Nephron (organoid): Measurements from ENCODE around the gene HS3ST3B1.

Source experiments
- H3K27ac Mint-ChIP-seq, 3 experiments: 2 replicates each; pipeline ENCODE4 v1.8.0; 2020; ENCODE audit warnings: mixed read lengths in 3 of 3, mild to moderate bottlenecking in 2 of 3, moderate library complexity in 1 of 3
- H3K27me3 Mint-ChIP-seq: 2 replicates; pipeline ENCODE4 v1.8.0; 2021; ENCODE audit warnings: low read depth, mild to moderate bottlenecking, moderate library complexity, mixed read lengths
- H3K36me3 Mint-ChIP-seq: 2 replicates; pipeline ENCODE4 v1.8.0; 2020; ENCODE audit warnings: low read depth, mixed read lengths
- H3K4me1 Mint-ChIP-seq: 2 replicates; pipeline ENCODE4 v1.8.0; 2020; ENCODE audit warnings: mixed read lengths
- H3K4me3 Mint-ChIP-seq, 3 experiments: 2 replicates each; pipeline ENCODE4 v1.8.0; 2020; ENCODE audit warnings: mild to moderate bottlenecking in 3 of 3, mixed read lengths in 3 of 3, moderate library complexity in 2 of 3
- H3K9me3 Mint-ChIP-seq: 2 replicates; pipeline ENCODE4 v1.8.0; 2020; ENCODE audit warnings: mixed read lengths
- CTCF ChIP-seq, 3 experiments: fragments of 200-600 bp; sonication (generic); IDR thresholded peaks; one replicate each; pipeline ENCODE4 v1.5.0; 2021; ENCODE audit warnings: antibody characterized with exemption in 3 of 3; ENCODE audit not compliant: unreplicated experiment in 3 of 3

Gene HS3ST3B1

GRCh38 chr17:14300575-14301278 is at the start of gene HS3ST3B1:
Gene HS3ST3B1, plus strand, starts transcription at chr17:14301081. Its CDS starts 438 bp downstream, at chr17:14301519.
- Mint-ChIP-seq H3K4me3 (peak within 1 kb of the TSS; percentile 85 to 94 (median 85)), H3K27ac (peak within 1 kb of the TSS in 2 of 3 experiments; percentile 50 to 76), H3K36me3 (no peaks in the 10 kb centered on the region)

GRCh38 chr17:14261406-14261805 is 39.5 kb upstream of the HS3ST3B1 start:
- no peaks in the 10 kb centered on the region for H3K9me3 Mint-ChIP-seq
- H3K27me3 Mint-ChIP-seq: no peaks in the 10 kb centered on the region
- H3K4me3 Mint-ChIP-seq: no peak overlapping the region
- TF ChIP-seq CTCF (IDR thresholded peaks at IDR 0.05; ENCODE audit: unreplicated experiment in 3 of 3): no peak
- no peaks in the 10 kb centered on the region for H3K36me3 Mint-ChIP-seq
- H3K27ac Mint-ChIP-seq: no peak overlapping the region
- no peaks in the 10 kb centered on the region for H3K4me1 Mint-ChIP-seq

More at GRCh38 chr17:14300575-14301278, at the start of gene HS3ST3B1:
- no peaks in the 10 kb centered on the region for H3K9me3 Mint-ChIP-seq
- H3K27me3 Mint-ChIP-seq: peaks cover 89% of the 10 kb centered on the region
- peak in 1 of 3 experiments; percentile 44 for TF ChIP-seq CTCF (IDR thresholded peaks at IDR 0.05; ENCODE audit: unreplicated experiment in 3 of 3)
- peaks cover 56% of the 10 kb centered on the region for H3K4me1 Mint-ChIP-seq

- no peak for TF ChIP-seq CTCF (IDR thresholded peaks at IDR 0.05; ENCODE audit: unreplicated experiment in 3 of 3)
- peaks cover 4% of the 10 kb centered on the region for H3K9me3 Mint-ChIP-seq
- H3K4me3 Mint-ChIP-seq: no peak overlapping the region
- no peaks in the 10 kb centered on the region for H3K4me1 Mint-ChIP-seq
- H3K27ac Mint-ChIP-seq: no peak overlapping the region
- no peaks in the 10 kb centered on the region for H3K27me3 Mint-ChIP-seq
- H3K36me3 Mint-ChIP-seq: no peaks in the 10 kb centered on the region
Observed at GRCh38 chr17:14268264-14268663, 32.6 kb upstream of the HS3ST3B1 start.

GRCh38 chr17:14269473-14269872 is 31.4 kb upstream of the HS3ST3B1 start:
- Mint-ChIP-seq H3K36me3 (no peaks in the 10 kb centered on the region), H3K4me3 (no peak overlapping the region), H3K4me1 (no peaks in the 10 kb centered on the region), H3K27ac (no peak overlapping the region), H3K9me3 (peaks cover 7% of the 10 kb centered on the region), H3K27me3 (no peaks in the 10 kb centered on the region)
- no peak for TF ChIP-seq CTCF (IDR thresholded peaks at IDR 0.05; ENCODE audit: unreplicated experiment in 3 of 3)

- no peaks in the 10 kb centered on the region for H3K27me3 Mint-ChIP-seq
- no peaks in the 10 kb centered on the region for H3K36me3 Mint-ChIP-seq
- no peak overlapping the region for H3K27ac Mint-ChIP-seq
- TF ChIP-seq CTCF (IDR thresholded peaks at IDR 0.05; ENCODE audit: unreplicated experiment in 3 of 3): no peak
- no peak overlapping the region for H3K4me3 Mint-ChIP-seq
- peaks cover 13% of the 10 kb centered on the region for H3K9me3 Mint-ChIP-seq
- H3K4me1 Mint-ChIP-seq: no peaks in the 10 kb centered on the region
Observed at GRCh38 chr17:14270508-14270907, 30.4 kb upstream of the HS3ST3B1 start.
